ENCODE data around the gene SNAPC4. TPM values are rescaled to one million over a fixed set of nuclear protein-coding genes. Genes with fewer than 3 reads are reported as not detected.

Gene SNAPC4
- total and polyA plus RNA-seq, 9 of the 15 experiments (the other 6 are each of a cell fraction or from before 2014, with no cell fraction given) = 0.21 to 21.8 (median 8.8) TPM

DNA sequence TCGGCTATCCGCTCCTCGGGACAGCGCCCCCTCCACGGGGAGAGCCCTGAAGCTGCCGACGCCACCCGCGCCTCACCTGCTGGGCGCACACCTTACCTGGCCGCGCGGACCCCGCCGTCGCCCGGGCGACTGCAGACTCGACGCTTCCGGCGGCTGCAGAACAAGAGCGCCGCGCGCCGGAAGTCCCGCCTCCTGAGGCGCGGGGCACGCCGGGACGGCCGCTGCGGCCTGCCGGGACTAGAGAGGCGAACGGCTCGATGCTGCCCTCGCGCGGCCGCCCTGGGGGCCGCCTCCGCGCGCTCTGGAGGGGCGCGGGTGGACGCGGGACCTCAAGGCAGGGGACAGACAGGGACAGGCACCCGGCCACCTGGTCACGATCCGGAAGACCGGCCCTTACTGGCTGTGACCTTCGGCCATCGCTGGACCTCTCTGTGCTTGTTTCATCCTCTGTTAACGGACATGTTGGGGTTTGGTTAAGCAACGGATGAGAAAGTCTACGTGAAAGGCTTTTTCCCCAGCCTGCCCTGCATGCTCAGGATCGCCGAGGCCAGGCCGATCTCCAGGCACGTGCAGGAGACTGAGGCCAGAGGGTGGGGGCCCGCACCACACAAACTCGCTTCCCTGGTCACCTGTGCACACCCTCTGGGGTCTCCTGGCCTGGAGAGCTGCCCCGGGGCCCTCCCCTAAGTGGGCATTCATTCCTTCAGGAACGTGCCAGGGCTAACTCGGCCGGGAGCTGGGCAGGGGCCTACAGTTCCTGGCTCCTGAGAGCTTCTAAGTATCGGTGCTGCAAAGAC is at the start of gene SNAPC4 (continued):
- TF ChIP-seq SIN3A (IDR thresholded peaks at IDR 0.05; ENCODE audit: borderline replicate concordance in 2 of 2, control insufficient read depth in 1 of 2, low read depth in 2 of 2, low read length in 2 of 2) = peak; percentile 63 to 76; a peak in 2 of 4 replicates
- TF ChIP-seq, protein P1, sequence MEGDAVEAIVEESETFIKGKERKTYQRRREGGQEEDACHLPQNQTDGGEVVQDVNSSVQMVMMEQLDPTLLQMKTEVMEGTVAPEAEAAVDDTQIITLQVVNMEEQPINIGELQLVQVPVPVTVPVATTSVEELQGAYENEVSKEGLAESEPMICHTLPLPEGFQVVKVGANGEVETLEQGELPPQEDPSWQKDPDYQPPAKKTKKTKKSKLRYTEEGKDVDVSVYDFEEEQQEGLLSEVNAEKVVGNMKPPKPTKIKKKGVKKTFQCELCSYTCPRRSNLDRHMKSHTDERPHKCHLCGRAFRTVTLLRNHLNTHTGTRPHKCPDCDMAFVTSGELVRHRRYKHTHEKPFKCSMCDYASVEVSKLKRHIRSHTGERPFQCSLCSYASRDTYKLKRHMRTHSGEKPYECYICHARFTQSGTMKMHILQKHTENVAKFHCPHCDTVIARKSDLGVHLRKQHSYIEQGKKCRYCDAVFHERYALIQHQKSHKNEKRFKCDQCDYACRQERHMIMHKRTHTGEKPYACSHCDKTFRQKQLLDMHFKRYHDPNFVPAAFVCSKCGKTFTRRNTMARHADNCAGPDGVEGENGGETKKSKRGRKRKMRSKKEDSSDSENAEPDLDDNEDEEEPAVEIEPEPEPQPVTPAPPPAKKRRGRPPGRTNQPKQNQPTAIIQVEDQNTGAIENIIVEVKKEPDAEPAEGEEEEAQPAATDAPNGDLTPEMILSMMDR (IDR thresholded peaks at IDR 0.05 in 2 of 3, conservative IDR thresholded peaks at IDR 0.05 in 1 of 3; ENCODE audit: insufficient read depth in 2 of 3, low read depth in 1 of 3, low read length in 3 of 3) = peak; percentile 92 to 94 (median 93)
- peak; percentile 57 for TF ChIP-seq PHF20 (IDR thresholded peaks at IDR 0.05; ENCODE audit: partially characterized antibody)
- peak in 1 of 2 experiments; percentile 77; a peak in 2 of 4 replicates for TF ChIP-seq HDAC1 (IDR thresholded peaks at IDR 0.05)
- peak; percentile 77; the same call in 1 of the 2 replicates for TF ChIP-seq GATAD2B (IDR thresholded peaks at IDR 0.05; ENCODE audit: borderline replicate concordance)
- TF ChIP-seq, protein P2, sequence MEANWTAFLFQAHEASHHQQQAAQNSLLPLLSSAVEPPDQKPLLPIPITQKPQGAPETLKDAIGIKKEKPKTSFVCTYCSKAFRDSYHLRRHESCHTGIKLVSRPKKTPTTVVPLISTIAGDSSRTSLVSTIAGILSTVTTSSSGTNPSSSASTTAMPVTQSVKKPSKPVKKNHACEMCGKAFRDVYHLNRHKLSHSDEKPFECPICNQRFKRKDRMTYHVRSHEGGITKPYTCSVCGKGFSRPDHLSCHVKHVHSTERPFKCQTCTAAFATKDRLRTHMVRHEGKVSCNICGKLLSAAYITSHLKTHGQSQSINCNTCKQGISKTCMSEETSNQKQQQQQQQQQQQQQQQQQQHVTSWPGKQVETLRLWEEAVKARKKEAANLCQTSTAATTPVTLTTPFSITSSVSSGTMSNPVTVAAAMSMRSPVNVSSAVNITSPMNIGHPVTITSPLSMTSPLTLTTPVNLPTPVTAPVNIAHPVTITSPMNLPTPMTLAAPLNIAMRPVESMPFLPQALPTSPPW (CRISPR knock-in tag; IDR thresholded peaks at IDR 0.05) = peak; percentile 55
- TF ChIP-seq RAD51 (IDR thresholded peaks at IDR 0.05; ENCODE audit: borderline replicate concordance, low read depth) = no peak
- peak; percentile 80 for TF ChIP-seq RBFOX2 (IDR thresholded peaks at IDR 0.05; ENCODE audit: low read depth, low read length)
- TF ChIP-seq ATF7 (IDR thresholded peaks at IDR 0.05) = peak; percentile 74; the same call in 1 of the 2 replicates
- no peak for TF ChIP-seq RUNX1 (IDR thresholded peaks at IDR 0.05; ENCODE audit: low read depth)
- no peak for TF ChIP-seq ARNT (IDR thresholded peaks at IDR 0.05)
- TF ChIP-seq RAD21 (CRISPR knock-in tag; conservative IDR thresholded peaks at IDR 0.05 in 1 of 2, IDR thresholded peaks at IDR 0.05 in 1 of 2) = peak; percentile 83 to 85
- peak; percentile 76 for TF ChIP-seq SP2 (IDR thresholded peaks at IDR 0.05; ENCODE audit: extremely low read depth, low read depth, low read length, poor library complexity, severe bottlenecking)
- TF ChIP-seq ZNF785 (CRISPR knock-in tag; IDR thresholded peaks at IDR 0.05) = no peak
- peak; percentile 57; the same call in 1 of the 2 replicates for TF ChIP-seq EP400 (IDR thresholded peaks at IDR 0.05)
- no peak for TF ChIP-seq ZNF551 (CRISPR knock-in tag; IDR thresholded peaks at IDR 0.05)
- TF ChIP-seq NRF1 (conservative IDR thresholded peaks at IDR 0.05 in 1 of 2, IDR thresholded peaks at IDR 0.05 in 1 of 2) = 0 out of 4 replicates have a peak, but pooled peaks of 1 of the 2 experiments have one; percentile 6
- TF ChIP-seq POLR2A (conservative IDR thresholded peaks at IDR 0.05) = peak; percentile 68
- TF ChIP-seq CBFA2T2 (conservative IDR thresholded peaks at IDR 0.05) = no peak
- no peak for TF ChIP-seq CBX5 (IDR thresholded peaks at IDR 0.05; ENCODE audit: borderline replicate concordance, low read depth)
- TF ChIP-seq, protein P3, sequence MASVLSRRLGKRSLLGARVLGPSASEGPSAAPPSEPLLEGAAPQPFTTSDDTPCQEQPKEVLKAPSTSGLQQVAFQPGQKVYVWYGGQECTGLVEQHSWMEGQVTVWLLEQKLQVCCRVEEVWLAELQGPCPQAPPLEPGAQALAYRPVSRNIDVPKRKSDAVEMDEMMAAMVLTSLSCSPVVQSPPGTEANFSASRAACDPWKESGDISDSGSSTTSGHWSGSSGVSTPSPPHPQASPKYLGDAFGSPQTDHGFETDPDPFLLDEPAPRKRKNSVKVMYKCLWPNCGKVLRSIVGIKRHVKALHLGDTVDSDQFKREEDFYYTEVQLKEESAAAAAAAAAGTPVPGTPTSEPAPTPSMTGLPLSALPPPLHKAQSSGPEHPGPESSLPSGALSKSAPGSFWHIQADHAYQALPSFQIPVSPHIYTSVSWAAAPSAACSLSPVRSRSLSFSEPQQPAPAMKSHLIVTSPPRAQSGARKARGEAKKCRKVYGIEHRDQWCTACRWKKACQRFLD (CRISPR knock-in tag; IDR thresholded peaks at IDR 0.05) = 0 out of 2 replicates have a peak, but pooled peaks have one; percentile 25
- TF ChIP-seq GABPA (tag; conservative IDR thresholded peaks at IDR 0.05; ENCODE audit: low read depth) = peak; percentile 98
- TF ChIP-seq BHLHE40 (IDR thresholded peaks at IDR 0.05; ENCODE audit: low read length) = peak; percentile 59
- TF ChIP-seq C11orf30 (IDR thresholded peaks at IDR 0.05; ENCODE audit: low read depth) = peak; percentile 75
- peak; percentile 85 for TF ChIP-seq CREM (IDR thresholded peaks at IDR 0.05; ENCODE audit: low read depth)
